ENCODE results near the gene CDH11.

DNA sequence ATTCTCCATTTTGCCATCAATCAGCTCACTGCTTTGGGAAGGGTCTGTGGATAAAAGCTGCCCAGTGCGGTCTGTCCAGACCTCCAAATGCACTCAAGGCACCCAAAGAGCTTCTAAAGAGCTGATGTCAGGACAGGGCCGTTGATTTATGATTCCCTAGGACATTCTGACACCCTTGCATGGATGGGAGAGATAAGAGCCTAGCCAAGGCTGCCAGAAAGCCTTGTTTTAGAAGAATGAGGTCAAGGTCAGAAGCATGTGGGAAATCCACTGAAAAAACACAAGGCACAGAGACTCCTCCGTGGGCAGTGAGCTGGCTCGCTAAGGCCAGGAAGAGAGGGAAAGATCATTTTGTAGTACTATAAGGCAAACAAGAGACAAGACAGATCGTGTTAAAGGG is 214.0 kb downstream of the CDH11 start:
- TF ChIP-seq, protein P1, sequence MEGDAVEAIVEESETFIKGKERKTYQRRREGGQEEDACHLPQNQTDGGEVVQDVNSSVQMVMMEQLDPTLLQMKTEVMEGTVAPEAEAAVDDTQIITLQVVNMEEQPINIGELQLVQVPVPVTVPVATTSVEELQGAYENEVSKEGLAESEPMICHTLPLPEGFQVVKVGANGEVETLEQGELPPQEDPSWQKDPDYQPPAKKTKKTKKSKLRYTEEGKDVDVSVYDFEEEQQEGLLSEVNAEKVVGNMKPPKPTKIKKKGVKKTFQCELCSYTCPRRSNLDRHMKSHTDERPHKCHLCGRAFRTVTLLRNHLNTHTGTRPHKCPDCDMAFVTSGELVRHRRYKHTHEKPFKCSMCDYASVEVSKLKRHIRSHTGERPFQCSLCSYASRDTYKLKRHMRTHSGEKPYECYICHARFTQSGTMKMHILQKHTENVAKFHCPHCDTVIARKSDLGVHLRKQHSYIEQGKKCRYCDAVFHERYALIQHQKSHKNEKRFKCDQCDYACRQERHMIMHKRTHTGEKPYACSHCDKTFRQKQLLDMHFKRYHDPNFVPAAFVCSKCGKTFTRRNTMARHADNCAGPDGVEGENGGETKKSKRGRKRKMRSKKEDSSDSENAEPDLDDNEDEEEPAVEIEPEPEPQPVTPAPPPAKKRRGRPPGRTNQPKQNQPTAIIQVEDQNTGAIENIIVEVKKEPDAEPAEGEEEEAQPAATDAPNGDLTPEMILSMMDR (conservative IDR thresholded peaks at IDR 0.05; ENCODE audit: low read depth, low read length) = no peak
- no peak for TF ChIP-seq EZH2 (IDR thresholded peaks at IDR 0.05; ENCODE audit: borderline replicate concordance, low read depth, low read length, poor library complexity, severe bottlenecking)
